ENCODE measurements around the gene ARID2. TPM values are rescaled to one million over a fixed set of nuclear protein-coding genes. Genes with fewer than 3 reads are reported as not detected.

Gene ARID2
- total and polyA plus RNA-seq, 9 of the 15 experiments (the other 6 are each of a cell fraction or from before 2014, with no cell fraction given): 13.4 to 41.6 (median 29.4) TPM

GRCh38 chr12:45718306-45718705 is 11.2 kb upstream of the ARID2 start:
- Histone ChIP-seq H2AFZ (ENCODE audit: low read depth, low read length) (no peak overlapping the region), H3K4me1 (replicated peaks in 1 of 2; ENCODE audit: control insufficient read depth in 2 of 2, insufficient read depth in 2 of 2, low read length in 2 of 2) (no peaks in the 10 kb centered on the region), H3K4me2 (ENCODE audit: insufficient read depth, low read length) (no peak overlapping the region), H3K79me2 (ENCODE audit: control insufficient read depth, insufficient read depth, low read length) (peaks cover 30% of the 10 kb centered on the region), H3K9me1 (ENCODE audit: control insufficient read depth, insufficient read depth, low read length) (no peaks in the 10 kb centered on the region), H3K27ac (ENCODE audit: extremely low read depth, low read depth, low read length) (no peak overlapping the region), H3K27me3 (ENCODE audit: control insufficient read depth in 2 of 2, insufficient read depth in 2 of 2, low read length in 2 of 2) (no peaks in the 10 kb centered on the region), H3K9ac (ENCODE audit: insufficient read depth in 1 of 2, low read depth in 2 of 2, low read length in 2 of 2) (no peak overlapping the region), H4K20me1 (replicated peaks; ENCODE audit: control insufficient read depth, insufficient read depth, low read length) (no peaks in the 10 kb centered on the region; the same call in 1 of the 2 replicates), H3K4me3 (no peak overlapping the region), H3K36me3 (ENCODE audit: control insufficient read depth, insufficient read depth, low read length) (no peaks in the 10 kb centered on the region), H3K9me3 (replicated peaks; ENCODE audit: control insufficient read depth, insufficient read depth, low read depth, low read length) (no peaks in the 10 kb centered on the region; the same call in 1 of the 2 replicates)
- no peak for TF ChIP-seq ZKSCAN1 (IDR thresholded peaks at IDR 0.05; ENCODE audit: low read depth, low read length)
- no peak for TF ChIP-seq MAFK (IDR thresholded peaks at IDR 0.05; ENCODE audit: low read length)
- TF ChIP-seq ASH1L (IDR thresholded peaks at IDR 0.05; ENCODE audit: borderline replicate concordance, low read depth, partially characterized antibody): no peak
- no peak for TF ChIP-seq PHB2 (IDR thresholded peaks at IDR 0.05; ENCODE audit: low read depth)
- TF ChIP-seq, protein P1, sequence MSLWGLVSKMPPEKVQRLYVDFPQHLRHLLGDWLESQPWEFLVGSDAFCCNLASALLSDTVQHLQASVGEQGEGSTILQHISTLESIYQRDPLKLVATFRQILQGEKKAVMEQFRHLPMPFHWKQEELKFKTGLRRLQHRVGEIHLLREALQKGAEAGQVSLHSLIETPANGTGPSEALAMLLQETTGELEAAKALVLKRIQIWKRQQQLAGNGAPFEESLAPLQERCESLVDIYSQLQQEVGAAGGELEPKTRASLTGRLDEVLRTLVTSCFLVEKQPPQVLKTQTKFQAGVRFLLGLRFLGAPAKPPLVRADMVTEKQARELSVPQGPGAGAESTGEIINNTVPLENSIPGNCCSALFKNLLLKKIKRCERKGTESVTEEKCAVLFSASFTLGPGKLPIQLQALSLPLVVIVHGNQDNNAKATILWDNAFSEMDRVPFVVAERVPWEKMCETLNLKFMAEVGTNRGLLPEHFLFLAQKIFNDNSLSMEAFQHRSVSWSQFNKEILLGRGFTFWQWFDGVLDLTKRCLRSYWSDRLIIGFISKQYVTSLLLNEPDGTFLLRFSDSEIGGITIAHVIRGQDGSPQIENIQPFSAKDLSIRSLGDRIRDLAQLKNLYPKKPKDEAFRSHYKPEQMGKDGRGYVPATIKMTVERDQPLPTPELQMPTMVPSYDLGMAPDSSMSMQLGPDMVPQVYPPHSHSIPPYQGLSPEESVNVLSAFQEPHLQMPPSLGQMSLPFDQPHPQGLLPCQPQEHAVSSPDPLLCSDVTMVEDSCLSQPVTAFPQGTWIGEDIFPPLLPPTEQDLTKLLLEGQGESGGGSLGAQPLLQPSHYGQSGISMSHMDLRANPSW (CRISPR knock-in tag; IDR thresholded peaks at IDR 0.05): no peak
- TF ChIP-seq ZNF639 (CRISPR knock-in tag; conservative IDR thresholded peaks at IDR 0.05 in 1 of 2, IDR thresholded peaks at IDR 0.05 in 1 of 2): no peak
- TF ChIP-seq ZNF280B (CRISPR knock-in tag; IDR thresholded peaks at IDR 0.05): no peak
- no peak for TF ChIP-seq ZSCAN29 (IDR thresholded peaks at IDR 0.05)
- no peak for TF ChIP-seq GATAD2B (IDR thresholded peaks at IDR 0.05; ENCODE audit: borderline replicate concordance)
- TF ChIP-seq, protein P2, sequence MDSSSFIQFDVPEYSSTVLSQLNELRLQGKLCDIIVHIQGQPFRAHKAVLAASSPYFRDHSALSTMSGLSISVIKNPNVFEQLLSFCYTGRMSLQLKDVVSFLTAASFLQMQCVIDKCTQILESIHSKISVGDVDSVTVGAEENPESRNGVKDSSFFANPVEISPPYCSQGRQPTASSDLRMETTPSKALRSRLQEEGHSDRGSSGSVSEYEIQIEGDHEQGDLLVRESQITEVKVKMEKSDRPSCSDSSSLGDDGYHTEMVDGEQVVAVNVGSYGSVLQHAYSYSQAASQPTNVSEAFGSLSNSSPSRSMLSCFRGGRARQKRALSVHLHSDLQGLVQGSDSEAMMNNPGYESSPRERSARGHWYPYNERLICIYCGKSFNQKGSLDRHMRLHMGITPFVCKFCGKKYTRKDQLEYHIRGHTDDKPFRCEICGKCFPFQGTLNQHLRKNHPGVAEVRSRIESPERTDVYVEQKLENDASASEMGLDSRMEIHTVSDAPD (CRISPR knock-in tag; IDR thresholded peaks at IDR 0.05): no peak
- FAIRE-seq (no peak), ATAC-seq (peak; percentile 38; the same call in 2 of the 3 replicates), DNase-seq (ENCODE audit: extremely low read depth in 1 of 4, low spot score in 3 of 4) (no peak)
- 60% methylated on average over 4 of the region's 4 CpGs for WGBS (ENCODE audit: insufficient coverage, low coverage, missing lambda C conversion rate)
- POLR2A ChIA-PET: interaction anchor here (1.1 kb wide), 1 partner anchor 10 kb away, joined by 3 read pairs; no protein-coding TSS in a partner anchor
- intact Hi-C loops (cut with micrococcal nuclease): no loop called here
- no TSS peak for BruUV-seq (replicated peaks)
- CTCF ChIA-PET (ENCODE audit: low intra/inter-chr PET ratio): no interaction called here
- in situ Hi-C loops (cut with MboI): no loop called here
